Measurements from ENCODE around the gene ASPHD2.

GRCh38 chr22:26481112-26481693, 52.1 kb downstream of the ASPHD2 start:
- TF ChIP-seq, protein P1, sequence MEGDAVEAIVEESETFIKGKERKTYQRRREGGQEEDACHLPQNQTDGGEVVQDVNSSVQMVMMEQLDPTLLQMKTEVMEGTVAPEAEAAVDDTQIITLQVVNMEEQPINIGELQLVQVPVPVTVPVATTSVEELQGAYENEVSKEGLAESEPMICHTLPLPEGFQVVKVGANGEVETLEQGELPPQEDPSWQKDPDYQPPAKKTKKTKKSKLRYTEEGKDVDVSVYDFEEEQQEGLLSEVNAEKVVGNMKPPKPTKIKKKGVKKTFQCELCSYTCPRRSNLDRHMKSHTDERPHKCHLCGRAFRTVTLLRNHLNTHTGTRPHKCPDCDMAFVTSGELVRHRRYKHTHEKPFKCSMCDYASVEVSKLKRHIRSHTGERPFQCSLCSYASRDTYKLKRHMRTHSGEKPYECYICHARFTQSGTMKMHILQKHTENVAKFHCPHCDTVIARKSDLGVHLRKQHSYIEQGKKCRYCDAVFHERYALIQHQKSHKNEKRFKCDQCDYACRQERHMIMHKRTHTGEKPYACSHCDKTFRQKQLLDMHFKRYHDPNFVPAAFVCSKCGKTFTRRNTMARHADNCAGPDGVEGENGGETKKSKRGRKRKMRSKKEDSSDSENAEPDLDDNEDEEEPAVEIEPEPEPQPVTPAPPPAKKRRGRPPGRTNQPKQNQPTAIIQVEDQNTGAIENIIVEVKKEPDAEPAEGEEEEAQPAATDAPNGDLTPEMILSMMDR (conservative IDR thresholded peaks at IDR 0.05) = no peak
- TF ChIP-seq EZH2 (IDR thresholded peaks at IDR 0.05; ENCODE audit: low read depth) = no peak

Measured in PC-9 (cell line).